GM23248 (cell line): ENCODE data around the gene C3orf18.

Source experiments
- EZH2 ChIP-seq: fragments of 200-600 bp; sonication (generic); IDR thresholded peaks from 2 replicates; pipeline ENCODE4 v1.6.1; 2018; ENCODE audit warnings: antibody characterized with exemption, mild to moderate bottlenecking; ENCODE audit not compliant: insufficient read depth, poor library complexity, severe bottlenecking
- EZH2phosphoT487 ChIP-seq: fragments of 200-600 bp; sonication (generic); IDR thresholded peaks from 2 replicates; pipeline ENCODE4 v1.6.1; 2018; ENCODE audit warnings: antibody characterized with exemption, moderate library complexity, mild to moderate bottlenecking, low read depth; ENCODE audit not compliant: insufficient read depth

GRCh38 chr3:50572158-50572557 is 4.6 kb upstream of the C3orf18 start:
- TF ChIP-seq EZH2 (no peak), EZH2phosphoT487 (no peak)
